SK-N-SH (cell line): ENCODE data around the gene CACNA2D3. TPM values are rescaled to one million over a fixed set of nuclear protein-coding genes. Genes with fewer than 3 reads are reported as not detected.

ENCODE experiments used
- CTCF ChIA-PET: fragments of 300-600, 350-600 bp; formaldehyde crosslinking; extraction: SDS; loops from one replicate; lab custom pipeline; 2021; lab: Yijun Ruan, JAX
- POLR2A ChIA-PET: fragments of 350-600 bp; sonication (Branson Sonifier 250); formaldehyde crosslinking; extraction: SDS; loops from one replicate; lab custom pipeline; 2020; ENCODE audit warnings: antibody characterized with exemption, inconsistent platforms; lab: Yijun Ruan, JAX
- DNase-seq: peaks from one replicate; pipeline ENCODE4 v3.0.0; 2012
- H2AFZ ChIP-seq: fragments of 200-600 bp; sonication (generic); 2 replicates; pipeline ENCODE4 v1.8.1; 2016; ENCODE audit warnings: antibody characterized with exemption, mild to moderate bottlenecking, low read depth
- H3F3A ChIP-seq: fragments of 200-600 bp; sonication (generic); replicated peaks from 2 replicates; pipeline ENCODE3; 2016; ENCODE audit warnings: antibody characterized with exemption, mild to moderate bottlenecking; ENCODE audit not compliant: insufficient read depth
- H3K27ac ChIP-seq, 2 experiments: fragments of 200-500 bp in 1 of 2; fragments of 200-600 bp in 1 of 2; sonication (Bioruptor generic) in 1 of 2; sonication (generic), shearing (Covaris generic) in 1 of 2; 2 replicates each; pipeline versions ENCODE4 v1.5.1 to v1.6.1; 2014 to 2016; ENCODE audit warnings: low read depth in 2 of 2, inconsistent platforms in 1 of 2, low read length in 1 of 2, mild to moderate bottlenecking in 1 of 2, mixed read lengths in 1 of 2
- H3K27me3 ChIP-seq: fragments of 200-600 bp; sonication (generic), shearing (Covaris generic); 2 replicates; pipeline ENCODE4 v1.6.1; 2016; ENCODE audit warnings: mixed run types; ENCODE audit not compliant: insufficient read depth
- H3K36me3 ChIP-seq, 2 experiments: fragments of 200-500 bp in 1 of 2; fragments of 200-600 bp in 1 of 2; sonication (Bioruptor generic) in 1 of 2; sonication (generic) in 1 of 2; replicated peaks in 1 of 2; 2 replicates each; pipeline versions ENCODE3 to v1.5.1; 2014 to 2016; ENCODE audit warnings: low read length in 1 of 2, mild to moderate bottlenecking in 1 of 2; ENCODE audit not compliant: insufficient read depth in 2 of 2, control insufficient read depth in 1 of 2
- H3K4me1 ChIP-seq, 2 experiments: fragments of 200-500 bp in 1 of 2; fragments of 200-600 bp in 1 of 2; sonication (Bioruptor generic) in 1 of 2; sonication (generic), shearing (Covaris generic) in 1 of 2; 2 replicates each; pipeline versions ENCODE4 v1.5.1 to v1.6.1; 2014 to 2016; ENCODE audit warnings: low read depth in 1 of 2, low read length in 1 of 2, mixed run types in 1 of 2; ENCODE audit not compliant: insufficient read depth in 2 of 2, control insufficient read depth in 1 of 2
- H3K4me2 ChIP-seq: fragments of 200-600 bp; sonication (generic), shearing (Covaris generic); 2 replicates; pipeline ENCODE4 v1.6.1; 2017; ENCODE audit warnings: mixed run types
- H3K4me3 ChIP-seq, 2 experiments: fragments of 200-500 bp in 1 of 2; fragments of 200-600 bp in 1 of 2; sonication (Bioruptor generic) in 1 of 2; sonication (generic), shearing (Covaris generic) in 1 of 2; 2 replicates each; pipeline versions ENCODE4 v1.5.1 to v1.8.1; 2014 to 2016; ENCODE audit warnings: low read depth in 2 of 2, inconsistent platforms in 1 of 2, low read length in 1 of 2, mild to moderate bottlenecking in 1 of 2, mixed read lengths in 1 of 2, moderate library complexity in 1 of 2
- H3K79me2 ChIP-seq: fragments of 200-600 bp; sonication (generic); 2 replicates; pipeline ENCODE4 v1.8.1; 2017; ENCODE audit warnings: mild to moderate bottlenecking; ENCODE audit not compliant: insufficient read depth
- H3K9ac ChIP-seq: fragments of 200-600 bp; sonication (generic); 2 replicates; pipeline ENCODE4 v1.6.1; 2017; ENCODE audit warnings: mixed run types
- H3K9me2 ChIP-seq: fragments of 200-600 bp; sonication (generic); 2 replicates; pipeline ENCODE4 v1.6.1; 2017; ENCODE audit warnings: mixed run types
- H3K9me3 ChIP-seq: fragments of 200-600 bp; sonication (generic); 2 replicates; pipeline ENCODE4 v1.6.1; 2017; ENCODE audit warnings: mixed run types, mild to moderate bottlenecking, moderate library complexity
- H4K20me1 ChIP-seq: fragments of 200-600 bp; sonication (generic); 2 replicates; pipeline ENCODE4 v1.6.1; 2017; ENCODE audit warnings: mild to moderate bottlenecking, mixed run types; ENCODE audit not compliant: insufficient read depth
- EP300 ChIP-seq, 2 experiments: IDR thresholded peaks; 2 replicates each; pipeline versions ENCODE4 v1.4.0 to v1.6.1; 2012; ENCODE audit warnings: borderline replicate concordance in 1 of 2, low read depth in 1 of 2, low read length in 1 of 2
- FOSL2 ChIP-seq: IDR thresholded peaks from 2 replicates; pipeline ENCODE4 v1.4.0; 2012; ENCODE audit warnings: low read depth, mild to moderate bottlenecking, moderate library complexity, borderline replicate concordance
- FOXJ3 ChIP-seq: sonication (generic); formaldehyde crosslinking; IDR thresholded peaks from 2 replicates; pipeline ENCODE4 v1.5.1; 2020; ENCODE audit warnings: mild to moderate bottlenecking, missing genetic modification reagents
- GABPA ChIP-seq: IDR thresholded peaks from 2 replicates; pipeline ENCODE4 v1.4.0; 2012; ENCODE audit warnings: low read depth, mild to moderate bottlenecking
- MEF2A ChIP-seq: IDR thresholded peaks from 2 replicates; pipeline ENCODE4 v1.4.0; 2012; ENCODE audit warnings: low read depth, borderline replicate concordance
- MXI1 ChIP-seq: IDR thresholded peaks from 2 replicates; pipeline ENCODE4 v1.6.1; 2012; ENCODE audit warnings: mild to moderate bottlenecking, low read depth, low read length, improper control_type of control experiment
- SMC3 ChIP-seq: IDR thresholded peaks from 2 replicates; pipeline ENCODE4 v1.6.1; 2012; ENCODE audit warnings: low read depth, low read length, improper control_type of control experiment
- YY1 ChIP-seq: IDR thresholded peaks from 2 replicates; pipeline ENCODE4 v1.4.0; 2012; ENCODE audit warnings: low read depth, mild to moderate bottlenecking
- WGBS: methylation state at CpG from one replicate; pipeline ENCODE4 v1.1.6; 2017; ENCODE audit warnings: low lambda C conversion rate; 5-methylcytosine and 5-hydroxymethylcytosine counted together
- polyA plus RNA-seq, 3 experiments: library from polyadenylated mRNA; depleted of rRNA; stranded (reverse); fragments of >200 nt; gene quantifications; 2 replicates each; pipeline ENCODE4 v1.2.3, GENCODE V29; 2012
- TF ChIP-seq, protein P1 (sequence below): IDR thresholded peaks from 2 replicates; pipeline ENCODE4 v1.4.0; 2012; ENCODE audit warnings: low read depth, borderline replicate concordance
- TF ChIP-seq, protein P2 (sequence below): IDR thresholded peaks from 2 replicates; pipeline ENCODE4 v1.4.0; 2012; ENCODE audit warnings: low read depth, borderline replicate concordance
- TF ChIP-seq, protein P3 (sequence below): IDR thresholded peaks from 2 replicates; pipeline ENCODE4; 2012
- TF ChIP-seq, protein P4 (sequence below): IDR thresholded peaks from 2 replicates; pipeline ENCODE4 v1.6.1; 2012; ENCODE audit warnings: mild to moderate bottlenecking, low read depth, low read length, moderate library complexity
- TF ChIP-seq, protein P5 (sequence below): IDR thresholded peaks from 2 replicates; pipeline ENCODE4 v1.4.0; 2012; ENCODE audit warnings: low read depth

CACNA2D3 gene
- polyA plus RNA-seq, 1 of the 3 experiments (the other 2 are of a cell fraction): 0.15 TPM

DNA sequence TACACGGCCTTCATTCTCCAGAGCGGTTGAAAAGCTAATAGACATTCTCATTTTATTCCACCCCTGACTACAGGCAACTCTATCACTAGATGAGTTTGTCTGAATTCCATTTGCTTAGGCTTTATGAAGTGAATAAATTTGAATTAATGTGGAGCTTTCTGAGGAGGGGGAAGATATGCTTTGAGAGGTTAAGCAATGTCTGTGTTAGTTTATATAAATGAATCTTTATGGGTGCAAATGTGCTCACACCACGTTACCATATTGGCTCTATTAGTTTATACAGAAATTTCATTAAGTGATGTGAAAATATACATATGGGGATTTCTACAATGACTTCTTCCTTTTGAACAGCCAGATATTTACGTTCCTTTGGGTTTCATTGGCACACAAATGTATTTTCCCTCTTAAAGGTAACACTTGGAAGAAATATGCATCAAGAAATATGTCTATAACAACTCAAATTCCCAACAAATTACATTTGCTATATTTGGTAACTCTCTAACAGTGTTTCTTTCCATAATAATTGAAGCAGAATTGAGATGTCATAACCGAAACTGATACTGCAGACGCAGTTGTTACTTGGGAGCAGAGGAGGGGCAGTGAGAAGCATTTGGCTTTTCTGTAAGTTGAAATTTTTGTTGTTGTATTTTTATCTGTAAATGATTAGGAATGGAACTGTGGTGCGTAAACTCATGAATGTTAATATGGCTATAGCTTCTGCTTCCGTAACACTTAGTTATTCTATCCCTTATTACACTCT lies 359.4 kb downstream of the CACNA2D3 start:
- Histone ChIP-seq H3K9ac (no peak overlapping the region), H3K4me2 (no peak overlapping the region), H3K36me3 (no peaks in the 10 kb centered on the region), H3K79me2 (no peaks in the 10 kb centered on the region), H3K27me3 (no peaks in the 10 kb centered on the region), H3K9me3 (no peaks in the 10 kb centered on the region), H3K9me2 (no peaks in the 10 kb centered on the region), H3K27ac (no peak overlapping the region), H3K4me3 (no peak overlapping the region), H4K20me1 (no peaks in the 10 kb centered on the region), H3F3A (no peaks in the 10 kb centered on the region), H2AFZ (no peak overlapping the region), H3K4me1 (no peaks in the 10 kb centered on the region)
- TF ChIP-seq SMC3 (no peak), GABPA (no peak), YY1 (no peak), EP300 (IDR thresholded peaks at IDR 0.05; ENCODE audit: borderline replicate concordance in 1 of 2, low read depth in 1 of 2, low read length in 1 of 2) (no peak), MXI1 (no peak)
- TF ChIP-seq, protein P1, sequence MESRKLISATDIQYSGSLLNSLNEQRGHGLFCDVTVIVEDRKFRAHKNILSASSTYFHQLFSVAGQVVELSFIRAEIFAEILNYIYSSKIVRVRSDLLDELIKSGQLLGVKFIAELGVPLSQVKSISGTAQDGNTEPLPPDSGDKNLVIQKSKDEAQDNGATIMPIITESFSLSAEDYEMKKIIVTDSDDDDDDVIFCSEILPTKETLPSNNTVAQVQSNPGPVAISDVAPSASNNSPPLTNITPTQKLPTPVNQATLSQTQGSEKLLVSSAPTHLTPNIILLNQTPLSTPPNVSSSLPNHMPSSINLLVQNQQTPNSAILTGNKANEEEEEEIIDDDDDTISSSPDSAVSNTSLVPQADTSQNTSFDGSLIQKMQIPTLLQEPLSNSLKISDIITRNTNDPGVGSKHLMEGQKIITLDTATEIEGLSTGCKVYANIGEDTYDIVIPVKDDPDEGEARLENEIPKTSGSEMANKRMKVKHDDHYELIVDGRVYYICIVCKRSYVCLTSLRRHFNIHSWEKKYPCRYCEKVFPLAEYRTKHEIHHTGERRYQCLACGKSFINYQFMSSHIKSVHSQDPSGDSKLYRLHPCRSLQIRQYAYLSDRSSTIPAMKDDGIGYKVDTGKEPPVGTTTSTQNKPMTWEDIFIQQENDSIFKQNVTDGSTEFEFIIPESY: no peak
- CTCF ChIA-PET: interaction anchor here (0.9 to 1.5 kb wide), 3 partner anchors 14 to 26 kb away, joined by 3 read pairs; no protein-coding TSS in a partner anchor
- DNase-seq: no peak
- POLR2A ChIA-PET: no interaction called here
- 21% methylated on average over 8 of the region's 8 CpGs for WGBS

DNA sequence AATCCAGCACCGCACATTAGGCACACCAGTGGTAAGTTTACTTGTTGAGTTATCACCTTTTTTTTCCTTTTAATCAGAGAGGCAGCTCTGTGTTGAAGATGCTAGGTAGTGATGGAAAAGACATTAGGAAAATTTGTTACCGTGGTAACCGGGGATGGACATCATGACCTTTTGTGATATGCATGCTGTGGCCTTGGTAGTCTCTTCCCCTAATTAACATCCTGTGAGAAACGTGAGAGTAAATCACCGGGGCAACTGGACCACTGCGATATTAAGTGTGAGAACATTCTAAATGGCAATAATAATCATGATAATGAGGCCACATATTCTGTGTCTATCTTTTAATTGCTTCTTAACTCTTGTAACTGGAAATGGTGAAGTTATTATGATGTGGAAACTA lies 362.0 kb downstream of the CACNA2D3 start:
- H3K9me2 ChIP-seq: no peaks in the 10 kb centered on the region
- H3K4me3 ChIP-seq: no peak overlapping the region
- TF ChIP-seq MEF2A: no peak
- TF ChIP-seq, protein P2, sequence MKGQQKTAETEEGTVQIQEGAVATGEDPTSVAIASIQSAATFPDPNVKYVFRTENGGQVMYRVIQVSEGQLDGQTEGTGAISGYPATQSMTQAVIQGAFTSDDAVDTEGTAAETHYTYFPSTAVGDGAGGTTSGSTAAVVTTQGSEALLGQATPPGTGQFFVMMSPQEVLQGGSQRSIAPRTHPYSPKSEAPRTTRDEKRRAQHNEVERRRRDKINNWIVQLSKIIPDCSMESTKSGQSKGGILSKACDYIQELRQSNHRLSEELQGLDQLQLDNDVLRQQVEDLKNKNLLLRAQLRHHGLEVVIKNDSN: no peak
- TF ChIP-seq, protein P3, sequence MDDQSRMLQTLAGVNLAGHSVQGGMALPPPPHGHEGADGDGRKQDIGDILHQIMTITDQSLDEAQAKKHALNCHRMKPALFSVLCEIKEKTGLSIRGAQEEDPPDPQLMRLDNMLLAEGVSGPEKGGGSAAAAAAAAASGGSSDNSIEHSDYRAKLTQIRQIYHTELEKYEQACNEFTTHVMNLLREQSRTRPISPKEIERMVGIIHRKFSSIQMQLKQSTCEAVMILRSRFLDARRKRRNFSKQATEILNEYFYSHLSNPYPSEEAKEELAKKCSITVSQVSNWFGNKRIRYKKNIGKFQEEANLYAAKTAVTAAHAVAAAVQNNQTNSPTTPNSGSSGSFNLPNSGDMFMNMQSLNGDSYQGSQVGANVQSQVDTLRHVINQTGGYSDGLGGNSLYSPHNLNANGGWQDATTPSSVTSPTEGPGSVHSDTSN: no peak
- TF ChIP-seq, protein P4, sequence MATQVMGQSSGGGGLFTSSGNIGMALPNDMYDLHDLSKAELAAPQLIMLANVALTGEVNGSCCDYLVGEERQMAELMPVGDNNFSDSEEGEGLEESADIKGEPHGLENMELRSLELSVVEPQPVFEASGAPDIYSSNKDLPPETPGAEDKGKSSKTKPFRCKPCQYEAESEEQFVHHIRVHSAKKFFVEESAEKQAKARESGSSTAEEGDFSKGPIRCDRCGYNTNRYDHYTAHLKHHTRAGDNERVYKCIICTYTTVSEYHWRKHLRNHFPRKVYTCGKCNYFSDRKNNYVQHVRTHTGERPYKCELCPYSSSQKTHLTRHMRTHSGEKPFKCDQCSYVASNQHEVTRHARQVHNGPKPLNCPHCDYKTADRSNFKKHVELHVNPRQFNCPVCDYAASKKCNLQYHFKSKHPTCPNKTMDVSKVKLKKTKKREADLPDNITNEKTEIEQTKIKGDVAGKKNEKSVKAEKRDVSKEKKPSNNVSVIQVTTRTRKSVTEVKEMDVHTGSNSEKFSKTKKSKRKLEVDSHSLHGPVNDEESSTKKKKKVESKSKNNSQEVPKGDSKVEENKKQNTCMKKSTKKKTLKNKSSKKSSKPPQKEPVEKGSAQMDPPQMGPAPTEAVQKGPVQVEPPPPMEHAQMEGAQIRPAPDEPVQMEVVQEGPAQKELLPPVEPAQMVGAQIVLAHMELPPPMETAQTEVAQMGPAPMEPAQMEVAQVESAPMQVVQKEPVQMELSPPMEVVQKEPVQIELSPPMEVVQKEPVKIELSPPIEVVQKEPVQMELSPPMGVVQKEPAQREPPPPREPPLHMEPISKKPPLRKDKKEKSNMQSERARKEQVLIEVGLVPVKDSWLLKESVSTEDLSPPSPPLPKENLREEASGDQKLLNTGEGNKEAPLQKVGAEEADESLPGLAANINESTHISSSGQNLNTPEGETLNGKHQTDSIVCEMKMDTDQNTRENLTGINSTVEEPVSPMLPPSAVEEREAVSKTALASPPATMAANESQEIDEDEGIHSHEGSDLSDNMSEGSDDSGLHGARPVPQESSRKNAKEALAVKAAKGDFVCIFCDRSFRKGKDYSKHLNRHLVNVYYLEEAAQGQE: no peak
- TF ChIP-seq SMC3: no peak
- TF ChIP-seq FOSL2: no peak
- TF ChIP-seq FOXJ3 (CRISPR knock-in tag): no peak
- TF ChIP-seq, protein P5, sequence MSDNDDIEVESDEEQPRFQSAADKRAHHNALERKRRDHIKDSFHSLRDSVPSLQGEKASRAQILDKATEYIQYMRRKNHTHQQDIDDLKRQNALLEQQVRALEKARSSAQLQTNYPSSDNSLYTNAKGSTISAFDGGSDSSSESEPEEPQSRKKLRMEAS: no peak
- no peak for DNase-seq
- no peaks in the 10 kb centered on the region for H3K27me3 ChIP-seq
- H4K20me1 ChIP-seq: no peaks in the 10 kb centered on the region
- WGBS: 49% methylated on average over 6 of the region's 6 CpGs
- H3K9me3 ChIP-seq: no peaks in the 10 kb centered on the region
- no peak overlapping the region for H3K27ac ChIP-seq
- no peak overlapping the region for H2AFZ ChIP-seq
- POLR2A ChIA-PET: no interaction called here
- H3K4me2 ChIP-seq: no peak overlapping the region
- no peaks in the 10 kb centered on the region for H3K36me3 ChIP-seq
- no peaks in the 10 kb centered on the region for H3K4me1 ChIP-seq
- CTCF ChIA-PET: no interaction called here
- H3F3A ChIP-seq: no peaks in the 10 kb centered on the region
- no peak overlapping the region for H3K9ac ChIP-seq
- no peaks in the 10 kb centered on the region for H3K79me2 ChIP-seq
